A673 (cell line): ENCODE data around the gene SCEL. TPM values are rescaled to one million over a fixed set of nuclear protein-coding genes. Genes with fewer than 3 reads are reported as not detected.

Experiments
- BruUV-seq: library from RNA; stranded (reverse); fragments of 400-500 nt; replicated peaks from 2 replicates; lab custom pipeline; 2021; lab: Mats Ljungman, UMichigan
- CTCF ChIA-PET: fragments of 300-600 bp; sonication (Branson Sonifier 250); formaldehyde crosslinking; loops from one replicate; lab custom pipeline; 2022; ENCODE audit warnings: antibody characterized with exemption; lab: Charles Lee
- POLR2A ChIA-PET: fragments of 300-600 bp; sonication (Branson Sonifier 250); formaldehyde crosslinking; loops from one replicate; lab custom pipeline; 2022; ENCODE audit warnings: antibody characterized with exemption; ENCODE audit not compliant: low non-redundant PET; lab: Charles Lee
- DNase-seq: peaks from one replicate; pipeline ENCODE4 v3.0.0-alpha.2; 2015; ENCODE audit warnings: low spot score
- H3K27ac ChIP-seq: fragments of 200-600 bp; sonication (generic); 2 replicates; pipeline ENCODE4 v1.5.1; 2016; ENCODE audit warnings: mixed run types, low read depth, mild to moderate bottlenecking, mixed read lengths, antibody characterized with exemption, low read length; ENCODE audit not compliant: poor library complexity, severe bottlenecking
- H3K27me3 ChIP-seq: fragments of 200-600 bp; sonication (generic); replicated peaks from 2 replicates; pipeline ENCODE4 v1.6.1; 2017; ENCODE audit warnings: mixed run types, low read depth, mild to moderate bottlenecking, mixed read lengths, antibody characterized with exemption, low read length; ENCODE audit not compliant: insufficient read depth, poor library complexity
- H3K36me3 ChIP-seq: fragments of 200-600 bp; sonication (generic); 2 replicates; pipeline ENCODE4 v1.6.1; 2016; ENCODE audit warnings: mixed run types, mild to moderate bottlenecking, mixed read lengths, antibody characterized with exemption, low read length; ENCODE audit not compliant: insufficient read depth, poor library complexity, severe bottlenecking
- H3K4me1 ChIP-seq: fragments of 200-600 bp; sonication (generic); 2 replicates; pipeline ENCODE4 v1.6.1; 2017; ENCODE audit warnings: mixed run types, mild to moderate bottlenecking, mixed read lengths, antibody characterized with exemption, low read length; ENCODE audit not compliant: insufficient read depth, poor library complexity, severe bottlenecking
- H3K4me3 ChIP-seq: fragments of 200-600 bp; sonication (generic); 2 replicates; pipeline ENCODE4 v1.5.1; 2016; ENCODE audit warnings: low read depth, mixed run types, mild to moderate bottlenecking, mixed read lengths, low read length; ENCODE audit not compliant: poor library complexity, severe bottlenecking
- H3K9me3 ChIP-seq: fragments of 200-600 bp; sonication (generic); 2 replicates; pipeline ENCODE4 v1.6.1; 2016; ENCODE audit warnings: mixed run types, low read depth, mild to moderate bottlenecking, mixed read lengths, antibody characterized with exemption, low read length; ENCODE audit not compliant: poor library complexity, severe bottlenecking
- EZH2 ChIP-seq: fragments of 200-600 bp; sonication (generic); IDR thresholded peaks from 2 replicates; pipeline ENCODE4 v1.6.1; 2017; ENCODE audit warnings: borderline replicate concordance, low read depth, mild to moderate bottlenecking, mixed read lengths, antibody characterized with exemption, low read length; ENCODE audit not compliant: poor library complexity, severe bottlenecking
- intact Hi-C: fragments of 100-400 bp; cut with micrococcal nuclease; formaldehyde crosslinking; loops from one replicate; pipeline ENCODE4 v1.10.0; 2022; ENCODE audit not compliant: unreplicated experiment
- total RNA-seq: library from RNA; stranded (reverse); gene quantifications from 2 replicates; pipeline ENCODE4 v1.2.3, GENCODE V29; 2021
- TF ChIP-seq, protein P1 (sequence below): fragments of 300-800, 200-600 bp; sonication (generic); conservative IDR thresholded peaks from 2 replicates; pipeline ENCODE4 v1.5.1; 2017; ENCODE audit warnings: low read depth, mild to moderate bottlenecking, antibody characterized with exemption, low read length, moderate library complexity, mixed read lengths

SCEL gene
- total RNA-seq, 1 experiment from 2014 or later, result not detected

DNA sequence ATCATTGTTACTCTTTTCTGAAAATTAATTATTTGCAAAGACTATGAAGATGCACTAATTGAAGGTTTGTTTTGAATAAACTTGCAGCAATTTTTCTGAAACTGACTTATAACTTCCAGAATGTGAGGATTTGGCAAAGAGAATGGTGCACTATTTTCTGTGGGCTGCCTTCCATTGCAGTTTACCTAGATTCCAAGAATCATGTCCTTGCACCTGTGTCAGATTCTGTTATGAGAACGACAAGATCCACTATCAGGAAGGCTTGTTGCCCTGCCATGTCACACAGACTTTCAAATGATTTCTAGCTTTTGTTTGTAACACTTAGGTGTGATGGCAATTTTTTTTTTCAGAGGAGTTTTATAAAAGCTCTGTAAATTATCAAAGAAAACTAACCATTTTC, 156.4 kb downstream of the SCEL start:
- DNase-seq, result no peak
- Histone ChIP-seq H3K9me3 (peaks cover 14% of the 10 kb centered on the region), H3K36me3 (no peaks in the 10 kb centered on the region), H3K4me3 (no peak overlapping the region), H3K27ac (peak overlapping the region; percentile 98), H3K27me3 (no peaks in the 10 kb centered on the region), H3K4me1 (peaks cover 57% of the 10 kb centered on the region)
- BruUV-seq, result no TSS peak
- ChIA-PET POLR2A (interaction anchor here (0.6 kb wide), 1 partner anchor 335 kb away, joined by 3 read pairs; no protein-coding TSS in a partner anchor), CTCF (interaction anchor here (0.6 kb wide), 1 partner anchor 16 kb away, joined by 3 read pairs; no protein-coding TSS in a partner anchor)
- TF ChIP-seq, protein P1, sequence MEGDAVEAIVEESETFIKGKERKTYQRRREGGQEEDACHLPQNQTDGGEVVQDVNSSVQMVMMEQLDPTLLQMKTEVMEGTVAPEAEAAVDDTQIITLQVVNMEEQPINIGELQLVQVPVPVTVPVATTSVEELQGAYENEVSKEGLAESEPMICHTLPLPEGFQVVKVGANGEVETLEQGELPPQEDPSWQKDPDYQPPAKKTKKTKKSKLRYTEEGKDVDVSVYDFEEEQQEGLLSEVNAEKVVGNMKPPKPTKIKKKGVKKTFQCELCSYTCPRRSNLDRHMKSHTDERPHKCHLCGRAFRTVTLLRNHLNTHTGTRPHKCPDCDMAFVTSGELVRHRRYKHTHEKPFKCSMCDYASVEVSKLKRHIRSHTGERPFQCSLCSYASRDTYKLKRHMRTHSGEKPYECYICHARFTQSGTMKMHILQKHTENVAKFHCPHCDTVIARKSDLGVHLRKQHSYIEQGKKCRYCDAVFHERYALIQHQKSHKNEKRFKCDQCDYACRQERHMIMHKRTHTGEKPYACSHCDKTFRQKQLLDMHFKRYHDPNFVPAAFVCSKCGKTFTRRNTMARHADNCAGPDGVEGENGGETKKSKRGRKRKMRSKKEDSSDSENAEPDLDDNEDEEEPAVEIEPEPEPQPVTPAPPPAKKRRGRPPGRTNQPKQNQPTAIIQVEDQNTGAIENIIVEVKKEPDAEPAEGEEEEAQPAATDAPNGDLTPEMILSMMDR, result no peak
- TF ChIP-seq EZH2, result no peak
- intact Hi-C loops, result loop anchor here (2.0 kb wide), 3 partner anchors 171 to 429 kb away; no protein-coding TSS in a partner anchor

DNA sequence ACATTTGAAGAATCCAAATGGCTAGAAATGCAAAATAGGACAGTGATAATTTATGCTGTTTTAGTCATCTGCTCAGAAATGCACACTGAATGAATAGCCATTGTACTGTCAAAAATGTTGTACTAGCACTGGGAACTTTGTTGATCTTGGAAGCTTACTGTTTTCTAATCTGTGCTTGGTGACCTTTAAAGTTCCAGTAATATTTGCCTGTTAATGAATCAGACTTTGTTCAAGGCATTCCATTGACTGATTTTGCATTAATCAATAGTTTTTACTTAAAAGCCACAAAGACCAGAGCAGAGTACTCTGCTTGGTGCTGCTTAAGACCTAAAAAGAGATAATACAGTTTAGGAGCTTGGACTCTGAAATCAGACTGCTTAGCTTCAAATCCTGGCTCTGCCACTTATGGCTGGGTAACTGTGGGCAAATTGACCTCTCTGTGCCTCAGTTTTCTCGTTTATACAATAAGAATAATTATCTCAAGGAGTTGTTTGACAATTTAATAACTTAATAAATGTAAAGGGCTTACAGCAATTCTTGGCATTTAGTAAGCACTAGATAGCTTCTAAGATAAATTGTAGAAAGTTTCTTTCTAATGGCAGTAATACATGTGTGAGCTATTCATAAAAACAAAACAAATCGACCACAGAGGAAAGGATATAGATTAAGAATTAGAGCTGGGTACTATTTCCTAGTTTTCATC, 157.4 kb downstream of the SCEL start:
- H3K4me1 ChIP-seq, result peaks cover 57% of the 10 kb centered on the region
- peaks cover 4% of the 10 kb centered on the region for H3K9me3 ChIP-seq
- no peaks in the 10 kb centered on the region for H3K36me3 ChIP-seq
- DNase-seq, result peak; percentile 95
- no peak overlapping the region for H3K4me3 ChIP-seq
- CTCF ChIA-PET, result interaction anchor here (0.6 to 1.0 kb wide), 3 partner anchors 98 to 156 kb away, joined by 3 read pairs; no protein-coding TSS in a partner anchor
- no TSS peak for BruUV-seq
- peak overlapping the region; percentile 98 for H3K27ac ChIP-seq
- POLR2A ChIA-PET, result interaction anchor here (0.7 kb wide), 1 partner anchor 421 kb away, joined by 3 read pairs; no protein-coding TSS in a partner anchor
- TF ChIP-seq, protein P1, result no peak
- TF ChIP-seq EZH2, result no peak
- H3K27me3 ChIP-seq, result no peaks in the 10 kb centered on the region
- intact Hi-C loops, result loop anchor here (1.0 to 2.0 kb wide), 5 partner anchors 98 to 428 kb away; no protein-coding TSS in a partner anchor

DNA sequence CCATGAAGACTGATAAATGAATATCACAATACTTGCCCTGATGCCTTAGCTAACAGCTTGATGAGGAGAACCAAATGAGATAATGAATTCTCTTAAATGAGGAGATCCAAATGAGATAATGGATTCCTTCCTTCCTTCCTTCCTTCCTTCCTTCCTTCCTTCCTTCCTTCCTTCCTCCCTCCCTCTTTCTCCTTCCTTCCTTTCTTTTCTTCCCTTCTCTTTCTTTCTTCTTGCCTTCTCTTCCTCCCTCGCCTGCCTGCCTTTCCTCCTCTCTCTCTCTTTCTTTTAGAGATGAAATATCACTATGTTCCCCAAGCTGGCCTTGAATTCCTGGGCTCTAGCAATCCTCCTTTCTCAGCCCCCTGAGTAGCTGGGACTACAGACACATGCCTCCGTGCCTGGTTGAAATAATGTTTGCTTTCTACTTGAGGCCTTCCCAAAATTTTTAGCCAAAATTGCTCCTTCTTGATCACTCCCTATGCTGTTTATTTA, 158.0 kb downstream of the SCEL start:
- Histone ChIP-seq H3K36me3 (no peaks in the 10 kb centered on the region), H3K27me3 (no peaks in the 10 kb centered on the region), H3K9me3 (peaks cover 4% of the 10 kb centered on the region), H3K4me1 (peaks cover 57% of the 10 kb centered on the region), H3K27ac (peak overlapping the region; percentile 98), H3K4me3 (no peak overlapping the region)
- peak; percentile 96 for DNase-seq
- CTCF ChIA-PET, result interaction anchor here (0.6 to 0.7 kb wide), 2 partner anchors 98 to 156 kb away, joined by 3 read pairs; no protein-coding TSS in a partner anchor
- BruUV-seq, result no TSS peak
- no peak for TF ChIP-seq EZH2
- TF ChIP-seq, protein P1, result no peak
- POLR2A ChIA-PET, result interaction anchor here (0.7 kb wide), 1 partner anchor 422 kb away, joined by 3 read pairs; no protein-coding TSS in a partner anchor
- intact Hi-C loops, result loop anchor here (1.0 to 2.0 kb wide), 5 partner anchors 98 to 427 kb away; no protein-coding TSS in a partner anchor

Other genes starting within 250 kb of the SCEL start
- gene MYCBP2, start 208.6 kb upstream of the SCEL start, total RNA-seq, result 55.5 and 57.8 TPM in 2 replicates
- gene SLAIN1, start 162.0 kb downstream of the SCEL start, total RNA-seq, result 267 and 314 TPM in 2 replicates